NCI-H2196 treated with DMSO at 0.1 percent for 48 hours (cell line): ENCODE results near the gene NCAPD2.
A peak's percentile ranks its signal among the peaks of the same experiment; 100 is the strongest.
"Not testable (repeated sequence)": the region's sequence is repeated elsewhere in the genome, so short reads cannot be mapped to it uniquely, and the experiment has no call there.

Source experiments
- DNase-seq: peaks from one replicate; lab custom pipeline; 2025; ENCODE audit not compliant: unreplicated experiment; lab: John Stamatoyannopoulos, UW

NCAPD2 gene

GRCh38 chr12:6464531-6464930, 29.4 kb upstream of the NCAPD2 start:
- DNase-seq, result no peak

- peak; percentile 25 for DNase-seq
Observed at GRCh38 chr12:6465467-6466183, 28.3 kb upstream of the NCAPD2 start.

GRCh38 chr12:6466184-6466573, 27.7 kb upstream of the NCAPD2 start:
- no peak for DNase-seq

- DNase-seq, result not testable (repeated sequence)
Observed at GRCh38 chr12:6466751-6467150, 27.2 kb upstream of the NCAPD2 start.

GRCh38 chr12:6467571-6468282, 26.2 kb upstream of the NCAPD2 start:
- DNase-seq, result not testable (repeated sequence)

GRCh38 chr12:6468283-6468575, 25.7 kb upstream of the NCAPD2 start:
- no peak for DNase-seq

GRCh38 chr12:6469092-6469491, 24.8 kb upstream of the NCAPD2 start:
- no peak for DNase-seq

- no peak for DNase-seq
Observed at GRCh38 chr12:6469609-6470374, 24.1 kb upstream of the NCAPD2 start.

GRCh38 chr12:6470375-6471163, 23.3 kb upstream of the NCAPD2 start, which contains the start of gene VAMP1:
TSS of gene VAMP1 (minus strand) at chr12:6470677. CDS start at chr12:6470531, 146 bp downstream.
- peak; percentile 98 for DNase-seq

- no peak for DNase-seq
Observed at GRCh38 chr12:6471989-6472360, 21.9 kb upstream of the NCAPD2 start.

GRCh38 chr12:6472491-6472890, 21.4 kb upstream of the NCAPD2 start:
- DNase-seq, result no peak

GRCh38 chr12:6475233-6475975, 18.5 kb upstream of the NCAPD2 start:
- not testable (repeated sequence) for DNase-seq

- no peak for DNase-seq
Observed at GRCh38 chr12:6476489-6476888, 17.4 kb upstream of the NCAPD2 start.

GRCh38 chr12:6477601-6478377, 16.1 kb upstream of the NCAPD2 start:
- DNase-seq, result not testable (repeated sequence)

GRCh38 chr12:6478416-6478815, 15.5 kb upstream of the NCAPD2 start:
- no peak for DNase-seq

GRCh38 chr12:6488240-6488639, 5.7 kb upstream of the NCAPD2 start:
- DNase-seq, result no peak

- DNase-seq, result no peak
Observed at GRCh38 chr12:6489449-6489848, 4.5 kb upstream of the NCAPD2 start.

GRCh38 chr12:6490673-6491072, 3.2 kb upstream of the NCAPD2 start:
- DNase-seq, result not testable (repeated sequence)

- DNase-seq, result peak; percentile 60
Observed at GRCh38 chr12:6492838-6493496, 935 bp upstream of the NCAPD2 start, which contains the start of gene MRPL51. TSS of gene MRPL51 (minus strand) at chr12:6493262. CDS start at chr12:6493136, 126 bp downstream.
